G401 (cell line): Measurements from ENCODE around the gene RAB36. TPM values are rescaled to one million over a fixed set of nuclear protein-coding genes. Genes with fewer than 3 reads are reported as not detected.

ENCODE experiments used
- DNase-seq: peaks from one replicate; pipeline ENCODE4 v3.0.0-alpha.2; 2015; ENCODE audit warnings: low spot score
- in situ Hi-C: cut with HindIII; loops from 2 replicates; pipeline ENCODE4 v1.10.0; 2016; ENCODE audit warnings: low sequenced_read_pairs, mixed read lengths
- total RNA-seq: library from RNA; depleted of rRNA; stranded (reverse); fragments of >200 nt; shearing (Covaris generic); gene quantifications from 2 replicates; pipeline ENCODE4 v1.2.3, GENCODE V29; 2014

Gene RAB36
- total RNA-seq, 1 experiment from 2014 or later, result 1.5 TPM

- in situ Hi-C loops, result no loop called here
- peak; percentile 93 for DNase-seq
Measured at GRCh38 chr22:23192133-23192532, 46.9 kb downstream of the RAB36 start.

DNA sequence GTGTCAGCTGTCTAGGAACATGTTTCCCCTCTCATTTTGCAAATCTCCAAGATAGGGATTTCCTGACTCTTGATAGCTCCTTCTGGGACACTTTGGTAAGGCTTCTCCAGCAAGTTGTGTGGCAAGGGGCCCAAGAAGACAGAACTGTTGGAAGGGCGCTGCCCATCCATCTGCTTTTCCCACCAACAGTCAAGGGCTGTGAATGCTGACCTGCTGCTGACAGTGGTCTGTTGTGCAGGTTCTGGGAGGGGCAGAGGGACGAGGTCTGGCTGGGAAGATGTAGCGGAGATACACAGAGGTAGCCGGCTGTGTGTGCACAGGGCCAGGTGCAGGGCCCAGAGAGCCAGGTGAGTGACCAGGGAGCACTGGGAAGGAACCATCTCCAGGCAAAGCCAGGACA lies 47.3 kb downstream of the RAB36 start:
- DNase-seq, result no peak
- in situ Hi-C loops, result no loop called here

DNA sequence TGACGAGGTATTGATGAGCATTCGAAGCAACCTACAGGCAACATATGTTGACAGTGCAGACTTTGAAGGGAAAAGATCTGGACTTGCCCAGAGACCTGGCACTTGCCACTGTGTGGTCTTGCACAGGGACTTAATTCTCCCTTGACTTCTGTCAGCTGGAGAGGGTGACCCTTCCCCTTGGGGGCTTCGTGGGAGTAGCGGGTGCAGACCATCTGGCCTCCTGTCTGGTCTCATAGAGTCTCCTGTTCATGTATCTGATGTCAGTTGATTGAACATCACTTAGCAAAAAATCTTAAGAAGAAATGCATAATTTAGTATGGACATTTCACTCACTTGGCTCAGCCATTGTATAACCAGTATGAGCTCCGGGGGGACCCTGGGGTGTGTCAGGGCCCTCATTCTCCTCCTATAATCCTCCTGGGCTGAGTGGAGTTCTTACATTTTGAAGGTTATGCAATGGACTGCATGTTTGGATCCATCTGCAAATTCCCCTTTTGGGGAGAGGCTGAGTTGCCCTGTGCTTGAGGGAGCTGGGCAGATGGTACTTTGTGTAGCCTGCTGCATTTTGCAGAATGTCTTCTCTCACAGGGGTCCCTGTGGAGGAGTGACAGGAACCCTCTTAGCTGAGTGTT lies 48.0 kb downstream of the RAB36 start:
- in situ Hi-C loops, result no loop called here
- no peak for DNase-seq

GRCh38 chr22:23193882-23194281 lies 48.6 kb downstream of the RAB36 start:
- in situ Hi-C loops, result no loop called here
- DNase-seq, result no peak

- in situ Hi-C loops, result no loop called here
- DNase-seq, result no peak
Measured at GRCh38 chr22:23196165-23196564, 50.9 kb downstream of the RAB36 start.

- no peak for DNase-seq
- in situ Hi-C loops, result no loop called here
Measured at GRCh38 chr22:23197836-23198235, 52.6 kb downstream of the RAB36 start.

- no peak for DNase-seq
Measured at GRCh38 chr22:23199159-23199558, 53.9 kb downstream of the RAB36 start.

GRCh38 chr22:23200898-23201297 lies 55.6 kb downstream of the RAB36 start:
- DNase-seq, result no peak
- in situ Hi-C loops, result no loop called here

More at GRCh38 chr22:23199159-23199558, 53.9 kb downstream of the RAB36 start:
- in situ Hi-C loops, result no loop called here

DNA sequence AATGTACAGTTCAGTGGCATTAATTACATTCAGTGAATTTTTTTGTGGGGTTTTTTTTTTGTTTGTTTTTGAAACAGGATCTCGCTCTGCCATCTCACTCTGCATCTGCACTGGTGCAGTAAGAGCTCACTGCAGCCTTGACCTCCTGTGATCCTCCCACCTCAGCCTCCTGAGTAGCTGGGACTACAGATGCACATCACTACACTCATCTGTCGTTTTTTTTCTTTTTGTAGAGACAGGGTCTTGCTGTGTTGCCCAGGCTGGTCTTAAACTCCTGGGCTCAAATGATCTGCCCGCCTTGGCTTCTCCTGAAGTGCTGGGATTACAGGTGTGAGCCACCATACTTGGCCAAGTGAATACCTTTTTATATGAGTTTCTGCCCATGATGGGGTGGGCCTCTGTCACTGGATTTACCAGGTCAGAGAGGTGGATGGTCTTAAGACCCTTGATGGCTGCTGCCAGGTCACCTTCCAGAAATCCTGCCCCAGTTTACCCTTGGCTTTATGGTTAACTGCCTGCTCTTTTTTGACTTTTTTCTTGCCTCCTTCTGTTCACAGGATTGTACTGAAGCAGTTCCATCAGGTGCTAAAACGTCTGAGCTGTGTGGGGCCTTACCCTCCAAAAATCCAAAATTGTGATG lies 57.7 kb downstream of the RAB36 start:
- in situ Hi-C loops, result no loop called here
- DNase-seq, result no peak

GRCh38 chr22:23203452-23204124 lies 58.3 kb downstream of the RAB36 start:
- in situ Hi-C loops, result no loop called here
- DNase-seq, result peak; percentile 44

DNA sequence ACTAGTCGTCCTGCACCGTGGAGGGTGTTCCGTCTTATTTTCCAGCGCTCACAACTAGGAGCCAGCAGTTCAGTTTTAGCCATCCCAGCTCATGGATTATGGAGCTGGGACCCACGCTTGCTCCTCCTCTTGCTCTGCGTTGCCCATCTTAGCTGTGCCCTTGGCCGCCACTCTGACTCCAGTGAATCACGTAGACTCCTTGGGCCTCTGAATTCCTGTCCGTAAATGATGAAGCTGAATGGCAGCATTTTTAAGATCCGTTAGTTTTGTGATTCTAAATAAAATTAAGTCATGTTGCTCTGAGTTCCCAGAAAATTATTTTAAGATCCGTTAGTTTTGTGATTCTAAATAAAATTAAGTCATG lies 58.8 kb downstream of the RAB36 start:
- in situ Hi-C loops, result no loop called here

DNA sequence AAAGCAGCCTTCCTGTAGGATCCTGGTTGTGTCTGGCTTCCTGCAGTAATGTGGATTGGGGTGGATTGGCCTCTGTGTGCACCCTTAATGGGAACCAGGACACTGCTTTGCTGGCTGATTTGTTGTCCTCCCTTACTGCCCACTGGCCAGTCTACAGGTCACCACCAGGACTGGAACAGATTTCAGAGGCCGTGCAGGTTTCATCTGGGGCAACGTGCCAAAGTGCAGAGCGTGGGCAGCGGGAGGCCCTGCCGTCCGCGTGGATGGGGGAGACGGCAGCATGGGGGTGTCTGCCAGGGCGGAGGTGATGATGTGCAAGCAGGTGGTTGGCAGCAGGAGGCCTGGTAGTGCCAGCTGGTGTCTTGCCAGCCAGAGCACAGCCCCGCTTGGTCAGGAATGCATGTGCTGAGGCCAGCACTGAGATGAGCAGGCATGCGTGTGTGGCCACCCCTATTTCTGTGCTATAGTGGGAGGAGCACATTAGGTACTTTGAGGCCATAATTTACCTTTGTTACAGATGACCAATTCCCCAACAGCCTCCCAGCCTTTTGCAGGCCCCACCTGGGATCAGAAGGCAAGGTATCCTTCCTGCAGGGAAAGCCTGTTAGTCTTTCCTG lies 59.4 kb downstream of the RAB36 start:
- peak; percentile 94 for DNase-seq
- in situ Hi-C loops, result no loop called here

More for the DNA sequence above, 58.8 kb downstream of the RAB36 start:
- DNase-seq, result no peak

- peak; percentile 50 for DNase-seq
- in situ Hi-C loops, result no loop called here
Measured at GRCh38 chr22:23205339-23206049, 60.2 kb downstream of the RAB36 start.

DNA sequence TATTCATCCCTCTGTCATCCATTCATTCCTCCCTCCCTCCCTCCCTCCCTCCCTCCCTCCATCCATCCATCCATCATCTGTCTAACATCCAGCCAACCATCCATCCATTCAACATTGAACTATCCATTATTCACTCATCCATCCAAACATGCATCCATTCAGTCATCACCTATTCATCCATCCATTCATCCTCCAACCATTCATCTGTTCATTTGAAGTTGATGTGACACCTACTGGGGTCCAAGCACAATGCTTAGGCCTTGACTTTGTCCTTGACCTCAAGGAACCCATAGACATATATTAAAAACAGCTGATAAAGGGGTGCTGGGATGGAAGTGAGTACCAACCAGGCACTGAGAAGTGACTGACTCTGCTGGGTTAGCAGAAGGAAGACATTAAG lies 61.6 kb downstream of the RAB36 start:
- in situ Hi-C loops, result no loop called here

GRCh38 chr22:23207729-23208393 lies 62.6 kb downstream of the RAB36 start:
- in situ Hi-C loops, result no loop called here
- DNase-seq, result no peak

More for the DNA sequence above, 61.6 kb downstream of the RAB36 start:
- no peak for DNase-seq

DNA sequence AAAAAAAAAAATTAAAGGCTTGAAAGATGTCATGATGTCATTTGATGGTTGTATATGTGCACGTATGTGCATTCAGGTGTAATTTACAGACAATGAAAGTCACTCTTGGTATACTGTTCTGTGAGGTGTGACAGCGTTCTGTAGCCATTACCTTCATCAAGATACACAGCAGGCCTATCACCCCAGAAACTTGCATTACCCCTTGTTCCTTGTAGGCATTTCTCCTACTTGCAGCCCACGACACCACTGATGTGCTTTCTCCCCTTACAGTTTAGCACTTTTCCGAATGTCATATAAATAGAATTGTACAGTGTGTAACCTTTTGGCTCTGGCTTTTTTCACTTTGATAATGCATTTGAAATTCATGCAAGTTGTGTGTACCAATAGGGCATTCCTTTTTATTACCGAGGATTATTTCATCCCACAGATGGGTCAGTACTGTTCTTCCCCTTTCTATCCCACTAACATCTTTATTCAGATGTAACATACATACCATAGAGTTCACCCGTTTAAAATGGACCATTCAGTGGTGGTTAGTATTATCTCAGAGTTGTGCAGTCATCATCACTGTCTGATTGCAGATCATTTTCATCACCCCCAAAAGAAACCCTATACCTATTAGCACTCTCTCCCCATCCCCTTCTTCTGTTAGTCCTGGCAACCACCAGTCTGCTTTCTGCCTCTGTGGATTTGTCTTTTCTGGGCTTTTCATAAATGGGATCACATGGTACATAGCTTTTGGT lies 65.3 kb downstream of the RAB36 start:
- in situ Hi-C loops, result no loop called here
- DNase-seq, result no peak

DNA sequence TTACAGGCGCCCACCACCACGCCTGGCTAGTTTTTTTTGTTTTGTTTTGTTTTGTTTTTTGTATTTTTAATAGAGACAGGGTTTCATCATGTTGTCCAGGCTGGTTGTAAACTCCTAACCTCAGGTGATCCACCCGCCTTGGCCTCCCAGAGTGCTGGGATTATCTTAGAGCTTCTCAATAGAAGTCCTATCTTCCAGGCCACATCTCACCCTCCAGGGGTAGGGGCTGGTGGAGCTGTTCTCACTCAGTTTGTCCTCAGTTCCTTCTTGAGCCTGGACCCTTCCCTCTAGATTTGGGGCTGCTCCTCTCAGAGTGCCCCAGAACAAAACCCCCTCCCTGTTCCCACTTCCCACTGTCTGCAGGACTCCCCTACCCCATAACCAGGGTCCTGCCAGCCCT lies 66.3 kb downstream of the RAB36 start:
- DNase-seq, result no peak
- in situ Hi-C loops, result no loop called here
